H1 (cell line): ENCODE data around the gene SCGB3A1. TPM values are rescaled to one million over a fixed set of nuclear protein-coding genes. Genes with fewer than 3 reads are reported as not detected.

ENCODE experiments used
- CTCF ChIA-PET: fragments of 300-600 bp; sonication (Branson Sonifier 250); formaldehyde crosslinking; loops from one replicate; lab custom pipeline; 2021; ENCODE audit not compliant: partially characterized antibody; lab: Charles Lee
- POLR2A ChIA-PET: fragments of 300-600 bp; sonication (Branson Sonifier 250); formaldehyde crosslinking; loops from one replicate; lab custom pipeline; 2021; ENCODE audit warnings: inconsistent platforms; ENCODE audit not compliant: partially characterized antibody; lab: Charles Lee
- DNase-seq, 2 experiments: peaks; one replicate each; pipeline versions ENCODE4 v3.0.0 to v3.0.0-alpha.2; 2010 to 2022; ENCODE audit warnings: low spot score in 2 of 2, low read depth in 1 of 2, mixed read lengths in 1 of 2
- FAIRE-seq: peaks from 2 replicates; lab custom pipeline; 2011; peaks lifted over from hg19 to GRCh38; lab: Jason Lieb, UNC
- H2AFZ ChIP-seq: 2 replicates; pipeline ENCODE4 v1.8.1; 2012; ENCODE audit warnings: low read length, inconsistent platforms
- H2AK5ac ChIP-seq: 2 replicates; pipeline ENCODE4 v1.6.1; 2013; ENCODE audit warnings: low read depth, low read length
- H2BK120ac ChIP-seq: replicated peaks from 2 replicates; pipeline ENCODE3; 2013; ENCODE audit warnings: low read depth, low read length, inconsistent platforms
- H2BK12ac ChIP-seq: 2 replicates; pipeline ENCODE4 v1.6.1; 2013; ENCODE audit warnings: low read depth, low read length
- H2BK15ac ChIP-seq: 2 replicates; pipeline ENCODE4 v1.6.1; 2013; ENCODE audit warnings: low read length
- H2BK20ac ChIP-seq: 2 replicates; pipeline ENCODE4 v1.6.1; 2013; ENCODE audit warnings: low read length
- H2BK5ac ChIP-seq: 2 replicates; pipeline ENCODE4 v1.6.1; 2013; ENCODE audit warnings: low read depth, low read length
- H3K14ac ChIP-seq: 2 replicates; pipeline ENCODE4 v1.6.1; 2013; ENCODE audit warnings: inconsistent platforms; ENCODE audit not compliant: insufficient read length
- H3K18ac ChIP-seq: 2 replicates; pipeline ENCODE4 v1.6.1; 2013; ENCODE audit warnings: low read length; ENCODE audit errors: extremely low read depth
- H3K23ac ChIP-seq: 2 replicates; pipeline ENCODE4 v1.6.1; 2013; ENCODE audit warnings: inconsistent platforms; ENCODE audit not compliant: insufficient read length
- H3K23me2 ChIP-seq: 2 replicates; pipeline ENCODE4 v1.6.1; 2013; ENCODE audit warnings: low read depth, low read length
- H3K27ac ChIP-seq: 2 replicates; pipeline ENCODE4 v1.6.1; 2011; ENCODE audit warnings: low read depth, low read length, inconsistent platforms
- H3K27me3 ChIP-seq, 4 experiments: replicated peaks in 1 of 4; 1 replicate in 1 of 4; 2 replicates in 3 of 4; pipeline versions ENCODE4 v1.6.1 to v1.8.1; 2011 to 2013; ENCODE audit warnings: low read length in 3 of 4, mild to moderate bottlenecking in 3 of 4, inconsistent platforms in 2 of 4, mixed read lengths in 2 of 4, moderate library complexity in 1 of 4; ENCODE audit not compliant: control insufficient read depth in 3 of 4, insufficient read depth in 3 of 4; ENCODE audit errors: extremely low read depth in 1 of 4
- H3K36me3 ChIP-seq, 4 experiments: 2 replicates each; pipeline versions ENCODE4 v1.6.1 to v1.8.1; 2011 to 2013; ENCODE audit warnings: mild to moderate bottlenecking in 4 of 4, low read length in 3 of 4, moderate library complexity in 2 of 4, control low read depth in 1 of 4, inconsistent platforms in 1 of 4; ENCODE audit not compliant: insufficient read depth in 4 of 4, control insufficient read depth in 2 of 4
- H3K4ac ChIP-seq: replicated peaks from 2 replicates; pipeline ENCODE3; 2013; ENCODE audit warnings: low read length, low read depth, mixed read lengths, inconsistent platforms; ENCODE audit not compliant: insufficient read length
- H3K4me1 ChIP-seq, 4 experiments: replicated peaks in 1 of 4; 1 replicate in 1 of 4; 2 replicates in 3 of 4; pipeline versions ENCODE4 v1.6.1 to v1.8.1; 2011 to 2013; ENCODE audit warnings: low read length in 3 of 4, inconsistent platforms in 2 of 4, mixed read lengths in 1 of 4; ENCODE audit not compliant: insufficient read depth in 4 of 4, control insufficient read depth in 3 of 4
- H3K4me2 ChIP-seq, 2 experiments: 2 replicates each; pipeline versions ENCODE4 v1.6.1 to v1.8.1; 2011 to 2013; ENCODE audit warnings: low read depth in 2 of 2, low read length in 2 of 2, control low read depth in 1 of 2, inconsistent platforms in 1 of 2, mild to moderate bottlenecking in 1 of 2; ENCODE audit not compliant: insufficient read depth in 1 of 2
- H3K4me3 ChIP-seq, 4 experiments: fragments of 200-600, 300-600 bp in 1 of 4; sonication (generic), shearing (Covaris generic), sonication (Bioruptor Twin) in 1 of 4; 2 replicates each; pipeline versions ENCODE4 v1.5.1 to v1.8.1; 2011 to 2016; ENCODE audit warnings: low read length in 4 of 4, low read depth in 3 of 4, control low read depth in 2 of 4, inconsistent platforms in 2 of 4, mild to moderate bottlenecking in 2 of 4, mixed read lengths in 1 of 4, moderate library complexity in 1 of 4; ENCODE audit not compliant: insufficient read depth in 2 of 4; ENCODE audit errors: extremely low read depth in 1 of 4
- H3K56ac ChIP-seq: replicated peaks from 2 replicates; pipeline ENCODE3; 2013; ENCODE audit warnings: low read depth, mild to moderate bottlenecking, mixed read lengths, low read length, inconsistent platforms; ENCODE audit not compliant: insufficient read length
- H3K79me1 ChIP-seq: 2 replicates; pipeline ENCODE4 v1.6.1; 2013; ENCODE audit warnings: low read depth, low read length, control low read depth
- H3K79me2 ChIP-seq, 2 experiments: 2 replicates each; pipeline versions ENCODE4 v1.6.1 to v1.8.1; 2012 to 2013; ENCODE audit warnings: low read length in 2 of 2, mild to moderate bottlenecking in 2 of 2, inconsistent platforms in 1 of 2; ENCODE audit not compliant: insufficient read depth in 2 of 2, control insufficient read depth in 1 of 2
- H3K9ac ChIP-seq, 4 experiments: replicated peaks in 1 of 4; 1 replicate in 1 of 4; 2 replicates in 3 of 4; pipeline versions ENCODE4 v1.6.1 to v1.8.1; 2011 to 2013; ENCODE audit warnings: low read depth in 3 of 4, low read length in 3 of 4, control low read depth in 2 of 4, mild to moderate bottlenecking in 2 of 4, moderate library complexity in 2 of 4, inconsistent platforms in 1 of 4; ENCODE audit errors: extremely low read depth in 1 of 4
- H3K9me3 ChIP-seq, 2 experiments: 2 replicates each; pipeline versions ENCODE4 v1.6.1 to v1.8.1; 2012 to 2013; ENCODE audit warnings: mild to moderate bottlenecking in 2 of 2, moderate library complexity in 2 of 2, control low read depth in 1 of 2, inconsistent platforms in 1 of 2, low read depth in 1 of 2, low read length in 1 of 2, mixed read lengths in 1 of 2; ENCODE audit not compliant: insufficient read depth in 2 of 2
- H4K20me1 ChIP-seq, 2 experiments: replicated peaks in 1 of 2; 2 replicates each; pipeline versions ENCODE3 to v1.8.1; 2011 to 2013; ENCODE audit warnings: inconsistent platforms in 2 of 2, low read length in 2 of 2, mild to moderate bottlenecking in 1 of 2; ENCODE audit not compliant: insufficient read depth in 2 of 2, control insufficient read depth in 1 of 2
- H4K5ac ChIP-seq: 2 replicates; pipeline ENCODE4 v1.6.1; 2013; ENCODE audit warnings: low read length, low read depth, mixed read lengths, inconsistent platforms; ENCODE audit not compliant: insufficient read length
- H4K8ac ChIP-seq: 2 replicates; pipeline ENCODE4 v1.8.0; 2013; ENCODE audit warnings: mild to moderate bottlenecking, moderate library complexity, low read length, inconsistent platforms; ENCODE audit not compliant: insufficient read depth; ENCODE audit errors: extremely low read depth
- H4K91ac ChIP-seq: replicated peaks from 2 replicates; pipeline ENCODE3; 2013; ENCODE audit warnings: low read length, mixed read lengths, inconsistent platforms; ENCODE audit not compliant: insufficient read length
- BCL11A ChIP-seq, 2 experiments: IDR thresholded peaks; one replicate each; pipeline ENCODE4 v1.6.1; 2011; ENCODE audit warnings: low read depth in 2 of 2, low read length in 2 of 2, mild to moderate bottlenecking in 2 of 2
- CREB1 ChIP-seq: IDR thresholded peaks from 2 replicates; pipeline ENCODE4 v1.6.1; 2012; ENCODE audit warnings: inconsistent platforms
- CTBP2 ChIP-seq: IDR thresholded peaks from 2 replicates; pipeline ENCODE4 v1.7.0; 2011; ENCODE audit warnings: borderline replicate concordance, mild to moderate bottlenecking, moderate library complexity, mixed read lengths, low read length; ENCODE audit not compliant: insufficient read depth, insufficient read length
- CTCF ChIP-seq, 3 experiments: IDR thresholded peaks; 1 replicate in 2 of 3; 2 replicates in 1 of 3; pipeline versions ENCODE4 v1.5.1 to v1.6.1; 2011; ENCODE audit warnings: low read length in 3 of 3, mild to moderate bottlenecking in 3 of 3, inconsistent platforms in 2 of 3, low read depth in 1 of 3, moderate library complexity in 1 of 3; ENCODE audit not compliant: insufficient read depth in 1 of 3; ENCODE audit errors: control extremely low read depth in 1 of 3
- E2F6 ChIP-seq: IDR thresholded peaks from 2 replicates; pipeline ENCODE4 v1.6.1; 2012; ENCODE audit warnings: inconsistent platforms
- GABPA ChIP-seq: IDR thresholded peaks from 2 replicates; pipeline ENCODE4 v1.6.1; 2011; ENCODE audit warnings: mild to moderate bottlenecking, low read length, moderate library complexity, borderline replicate concordance; ENCODE audit not compliant: insufficient read depth
- GTF2F1 ChIP-seq: IDR thresholded peaks from 2 replicates; pipeline ENCODE4 v1.6.1; 2012; ENCODE audit warnings: low read depth, low read length, improper control_type of control experiment, borderline replicate concordance
- JUND ChIP-seq: IDR thresholded peaks from 2 replicates; pipeline ENCODE4 v1.6.1; 2011; ENCODE audit warnings: mild to moderate bottlenecking, improper control_type of control experiment, low read length
- TCF12 ChIP-seq: IDR thresholded peaks from 2 replicates; pipeline ENCODE4 v1.6.1; 2011; ENCODE audit warnings: low read depth, mild to moderate bottlenecking, low read length
- YY1 ChIP-seq: IDR thresholded peaks from 2 replicates; pipeline ENCODE4 v1.6.1; 2011; ENCODE audit warnings: low read depth, mild to moderate bottlenecking, low read length
- ZNF274 ChIP-seq: IDR thresholded peaks from 2 replicates; pipeline ENCODE4 v1.7.0; 2012; ENCODE audit warnings: low read length, borderline replicate concordance; ENCODE audit errors: extremely low read depth
- WGBS, 2 experiments: shearing (Covaris generic) in 1 of 2; methylation state at CpG; one replicate each; pipeline versions ENCODE4 v1.1.6 to v1.1.7; 2013 to 2015; ENCODE audit warnings: low lambda C conversion rate in 2 of 2, mixed read lengths in 2 of 2, inconsistent platforms in 1 of 2, low coverage in 1 of 2, missing lambda C conversion rate in 1 of 2; ENCODE audit not compliant: insufficient replicate concordance in 2 of 2, insufficient coverage in 1 of 2, insufficient read length in 1 of 2; ENCODE audit errors: extremely low coverage in 1 of 2, missing lambda C conversion rate in 1 of 2; 5-methylcytosine and 5-hydroxymethylcytosine counted together
- polyA plus RNA-seq, 7 experiments: library from polyadenylated mRNA; depleted of rRNA in 3 of 7; stranded (reverse) in 5 of 7; unstranded in 2 of 7; fragments of >200 nt in 5 of 7; fragments of 200-250 nt in 2 of 7; gene quantifications; 1 replicate in 5 of 7; 2 replicates in 1 of 7; 4 replicates in 1 of 7; pipeline versions ENCODE4 v1.2.1 to v1.2.3, GENCODE V29; 2011 to 2013; ENCODE audit warnings: missing spikeins in 2 of 7, mixed read lengths in 2 of 7
- total RNA-seq: library from RNA; stranded (reverse); fragmentation: NEBNext Ultra II Directional; extraction: Animal tissue kit (Norgen Biotek cat#: 25700); gene quantifications from 2 replicates; pipeline ENCODE4 v1.2.1, GENCODE V29; 2021

SCGB3A1 gene
- total and polyA plus RNA-seq, 2 of the 8 experiments (the other 6 are each of a cell fraction or from before 2014, with no cell fraction given) = 0.20 TPM; not detected in 1

- WGBS, 2 experiments = 88% methylated on average over 10 of the region's 10 CpGs; no CpG with 5 or more reads in 1 of the 2 experiments
- Histone ChIP-seq H3K79me1 (no peaks in the 10 kb centered on the region), H3K27me3 (no peaks in the 10 kb centered on the region; a peak in 1 of 7 replicates), H3K4me2 (no peak overlapping the region), H3K23ac (no peak overlapping the region), H4K5ac (no peak overlapping the region), H3K9me3 (no peaks in the 10 kb centered on the region), H2BK12ac (0 out of 2 replicates have a peak overlapping the region, but pooled peaks have one; percentile 17), H2BK20ac (no peak overlapping the region), H3K27ac (no peak overlapping the region), H2AK5ac (no peak overlapping the region), H4K91ac (no peak overlapping the region), H4K8ac (no peak overlapping the region), H2BK5ac (no peak overlapping the region; the same call in 1 of the 2 replicates), H3K23me2 (peaks cover 3% of the 10 kb centered on the region; the same call in 1 of the 2 replicates), H3K9ac (no peak overlapping the region), H3K79me2 (no peaks in the 10 kb centered on the region), H3K18ac (no peak overlapping the region), H2BK120ac (no peak overlapping the region), H2BK15ac (no peak overlapping the region), H3K36me3 (no peaks in the 10 kb centered on the region), H3K4ac (no peak overlapping the region)
- no peak for FAIRE-seq
- POLR2A ChIA-PET = interaction anchor here (1.0 kb wide), 1 partner anchor 21 kb away, joined by 3 read pairs; no protein-coding TSS in a partner anchor
- TF ChIP-seq CTCF (IDR thresholded peaks at IDR 0.05; ENCODE audit: control extremely low read depth in 1 of 3, insufficient read depth in 1 of 3, low read depth in 1 of 3, low read length in 3 of 3) (no peak), GTF2F1 (no peak), E2F6 (no peak), ZNF274 (no peak), BCL11A (IDR thresholded peaks at IDR 0.05; ENCODE audit: low read depth in 2 of 2, low read length in 2 of 2) (no peak), CTBP2 (no peak), YY1 (no peak), TCF12 (no peak), CREB1 (no peak), GABPA (no peak), JUND (no peak)
- TF ChIP-seq, all 59 proteins: peak for 0
- Histone ChIP-seq H2AFZ (no peak overlapping the region), H3K4me3 (no peak overlapping the region), H3K4me1 (peaks cover 0 to 6% (median 2%) of the 10 kb centered on the region in 4 experiments; a peak in 4 of 7 replicates), H3K56ac (no peak overlapping the region), H3K14ac (no peak overlapping the region), H4K20me1 (no peaks in the 10 kb centered on the region)
- CTCF ChIA-PET = no interaction called here
- DNase-seq = no peak
Observed at GRCh38 chr5:180632768-180633167, 41.5 kb upstream of the SCGB3A1 start.
